NCI-H774 (cell line): ENCODE results near the gene INHA.
A peak's percentile ranks its signal among the peaks of the same experiment; 100 is the strongest.

Experiments used
- DNase-seq: peaks from one replicate; lab custom pipeline; 2025; lab: John Stamatoyannopoulos, UW

INHA gene

GRCh38 chr2:219559156-219559915 lies 12.8 kb upstream of the INHA start:
- no peak for DNase-seq

- DNase-seq: no peak
Measured at GRCh38 chr2:219560037-219560892, 11.8 kb upstream of the INHA start.

DNA sequence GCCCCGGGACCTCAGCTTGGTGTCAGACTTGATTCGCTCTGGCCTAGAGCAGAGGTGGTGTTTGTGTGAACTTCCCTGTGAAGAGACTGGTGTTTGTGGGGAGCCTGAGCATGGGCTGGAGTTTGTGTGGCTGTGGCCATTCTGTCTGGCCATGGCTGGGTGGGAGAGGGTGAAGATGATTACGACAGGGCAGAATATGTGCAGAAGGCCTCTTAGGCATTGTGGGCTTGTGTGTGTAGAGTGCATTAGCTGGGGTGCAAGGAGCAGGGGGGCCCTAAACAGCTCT lies 11.3 kb upstream of the INHA start:
- DNase-seq: no peak

DNA sequence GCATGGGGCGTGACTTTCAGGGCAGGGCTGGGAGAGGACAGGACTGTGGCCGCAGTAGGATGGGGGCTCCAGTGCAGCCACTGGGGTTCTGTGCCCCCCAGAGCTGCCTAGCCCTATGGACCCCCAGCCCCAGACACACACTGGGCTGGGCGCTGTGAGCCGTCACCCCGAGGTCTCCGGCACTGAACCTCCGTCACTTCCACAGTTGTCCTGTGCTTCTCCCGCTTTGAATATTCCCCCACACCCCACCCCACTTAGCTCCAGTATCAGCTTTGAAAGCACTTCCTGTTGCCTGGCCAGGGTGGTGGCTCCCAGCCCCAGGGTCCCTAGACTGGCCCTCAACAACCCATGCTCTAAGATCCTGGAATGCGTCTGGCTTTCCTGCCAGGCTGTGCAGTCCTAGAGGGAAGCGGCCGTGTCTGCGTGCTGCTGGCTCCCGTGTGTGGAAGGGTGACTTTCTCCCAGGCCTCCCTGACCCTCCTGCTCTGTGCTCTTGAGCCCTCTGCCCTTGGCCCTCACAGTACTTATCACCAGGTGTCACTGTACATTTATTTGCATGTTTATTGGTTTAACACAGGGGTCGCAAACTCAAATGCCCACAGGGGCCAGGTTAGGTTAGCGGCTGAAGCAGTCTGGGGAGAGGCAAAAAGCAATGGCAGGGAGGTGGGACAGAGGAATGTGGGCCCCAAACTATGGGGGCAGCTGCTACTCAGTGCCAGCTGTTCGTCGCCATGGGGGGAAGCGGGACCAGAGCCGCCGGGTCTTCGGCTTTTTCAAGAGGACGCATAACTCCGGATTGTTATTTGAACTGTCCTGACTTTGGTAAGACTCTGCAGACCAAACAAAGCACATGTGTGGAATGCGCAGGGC lies 10.7 kb upstream of the INHA start:
- DNase-seq: no peak

GRCh38 chr2:219562049-219563020 lies 9.8 kb upstream of the INHA start:
- DNase-seq: no peak

DNA sequence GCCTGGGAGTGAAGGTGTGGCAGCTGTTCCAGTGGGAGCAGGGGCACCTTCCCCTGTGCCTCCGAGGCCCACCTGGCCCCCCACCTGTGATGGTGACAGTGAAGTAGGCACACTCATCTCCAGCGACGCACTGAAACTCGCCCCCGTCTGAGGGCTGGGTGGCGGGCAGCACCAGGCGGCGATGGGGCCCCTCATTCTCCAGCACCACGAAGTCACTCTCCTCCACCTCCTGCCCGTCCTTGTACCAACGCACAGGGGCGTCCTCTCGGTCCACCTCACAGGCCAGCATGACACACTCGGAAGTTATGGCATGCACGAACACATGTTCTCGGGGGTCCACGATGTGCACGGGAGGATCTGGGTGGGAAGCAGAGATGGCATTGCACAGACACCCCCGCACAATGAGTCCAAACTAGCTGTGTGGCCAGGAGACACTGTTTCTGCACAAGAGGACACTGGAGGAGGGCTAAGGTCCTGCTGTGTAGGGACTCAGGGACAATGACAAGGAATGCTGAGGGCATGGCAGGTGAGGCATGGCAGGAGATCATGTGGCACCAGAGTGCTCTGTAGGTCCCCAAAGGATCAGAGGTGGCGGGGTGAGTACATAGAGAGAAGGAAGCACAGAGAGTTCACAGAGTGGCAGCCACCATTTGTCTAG lies 8.7 kb upstream of the INHA start:
- DNase-seq: no peak

DNA sequence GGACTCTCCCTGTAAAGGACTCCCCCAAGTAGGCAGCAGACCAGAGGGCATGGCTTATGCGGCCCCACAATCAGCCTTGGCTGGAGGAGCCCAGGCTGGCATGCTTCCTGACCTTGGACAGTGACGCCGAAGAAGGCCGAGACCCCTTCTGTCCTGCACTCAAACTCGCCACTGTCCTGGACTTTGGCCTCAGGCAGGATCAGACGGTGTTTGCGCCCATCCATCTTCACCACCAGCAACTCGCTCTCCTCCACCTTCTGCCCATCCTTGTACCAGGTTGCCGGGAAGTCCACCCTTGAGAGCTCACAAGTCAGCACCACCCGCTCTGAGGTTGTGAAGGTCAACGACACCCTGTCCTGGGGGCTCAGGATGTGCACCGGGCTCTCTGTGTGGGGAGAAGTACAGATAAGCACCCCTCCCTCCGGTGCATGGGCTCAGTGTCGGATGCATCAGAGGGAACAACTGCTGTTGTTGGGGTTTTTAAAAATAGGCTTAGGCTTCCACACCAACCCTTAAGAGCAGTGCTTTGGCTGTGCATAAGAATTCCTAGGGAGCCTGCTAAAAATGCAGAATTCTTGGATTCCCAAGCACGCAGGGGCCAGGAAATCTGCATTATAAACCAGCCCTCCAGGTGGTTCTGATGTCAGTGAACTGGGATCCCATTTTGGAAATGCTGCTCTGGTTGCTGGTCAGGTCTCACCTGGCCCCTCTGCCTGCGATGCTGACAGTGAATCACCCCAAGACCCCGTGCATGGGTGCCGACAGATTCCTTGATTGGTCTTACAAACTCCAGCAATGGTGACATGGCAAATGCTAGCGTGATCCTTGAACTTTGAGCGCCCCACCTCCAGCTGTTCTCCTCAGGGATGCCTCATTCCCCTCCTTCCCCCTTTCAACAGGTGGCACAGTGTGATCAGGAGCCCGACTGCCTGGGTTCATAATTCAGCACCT lies 6.7 kb upstream of the INHA start:
- DNase-seq: no peak

- DNase-seq: no peak
Measured at GRCh38 chr2:219566640-219567039, 5.5 kb upstream of the INHA start.

GRCh38 chr2:219567131-219567530 lies 5.0 kb upstream of the INHA start:
- no peak for DNase-seq

DNA sequence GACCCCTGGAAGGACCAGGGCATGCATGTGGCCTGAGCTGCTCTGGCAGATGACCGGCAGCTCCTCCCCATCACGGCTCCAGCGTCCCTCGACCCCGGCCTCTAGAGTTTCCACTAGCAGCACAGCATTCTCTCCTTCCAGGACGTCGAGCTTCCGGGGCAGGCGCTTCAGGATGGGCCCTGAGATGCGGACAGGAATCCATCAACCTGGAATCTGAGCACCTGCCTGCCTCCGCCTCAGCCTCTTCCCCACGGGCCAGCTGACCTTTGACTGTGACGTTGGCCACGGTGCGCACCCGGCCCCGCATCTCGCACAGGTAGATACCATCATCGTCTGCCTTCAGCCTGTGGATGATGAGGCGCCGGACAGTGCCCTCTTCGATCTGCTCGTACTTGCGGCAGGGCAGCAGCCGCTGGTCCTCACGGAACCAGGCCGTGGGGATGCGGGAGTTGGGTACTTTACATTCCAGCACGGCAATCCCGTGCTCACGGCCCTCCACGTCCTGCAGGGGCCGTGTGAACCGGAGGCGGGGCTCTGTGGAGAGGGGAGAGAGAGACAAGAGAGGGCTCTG lies 4.2 kb upstream of the INHA start:
- no peak for DNase-seq

DNA sequence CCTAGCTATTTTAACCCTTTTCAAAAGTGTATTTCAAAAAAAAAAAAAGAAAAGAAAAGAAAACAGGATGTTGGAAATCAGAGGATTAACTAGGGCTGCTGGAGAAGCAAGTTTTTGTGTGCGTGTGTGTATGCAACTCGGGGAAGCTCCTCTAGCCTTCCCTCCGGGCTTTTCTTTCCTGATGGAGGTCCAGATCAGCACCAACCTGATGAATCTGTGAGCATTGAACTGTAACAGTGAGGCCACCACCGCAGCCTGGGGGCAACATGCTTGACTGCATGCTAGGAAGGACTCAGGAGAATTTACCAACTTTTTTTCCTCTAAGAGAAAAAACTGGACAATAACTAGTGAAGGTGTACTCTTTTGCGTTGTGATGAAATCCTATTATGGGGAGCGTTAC lies 3.1 kb upstream of the INHA start:
- no peak for DNase-seq

- DNase-seq: no peak
Measured at GRCh38 chr2:219569635-219570034, 2.5 kb upstream of the INHA start.

- no peak for DNase-seq
Measured at GRCh38 chr2:219570194-219570923, 1.8 kb upstream of the INHA start.

DNA sequence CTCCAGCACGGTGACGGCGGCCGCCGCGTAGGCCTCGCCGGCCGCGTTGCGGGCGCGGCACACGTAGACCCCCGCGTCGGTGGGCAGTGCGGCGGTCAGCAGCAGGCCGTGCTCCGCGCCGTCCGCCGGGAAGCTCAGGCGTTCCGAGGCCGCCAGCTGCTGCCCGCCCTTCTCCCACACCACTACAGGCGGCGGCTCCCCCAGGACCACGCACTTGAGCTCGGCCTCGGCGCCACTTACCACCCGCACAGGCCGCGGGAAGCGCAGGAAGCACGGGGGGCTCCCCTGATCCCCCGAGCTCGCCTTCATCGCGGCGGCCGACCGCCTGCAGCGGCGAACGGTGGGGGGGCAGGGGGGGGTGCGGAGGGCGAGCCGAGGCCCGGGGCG lies 1.2 kb upstream of the INHA start:
- DNase-seq: no peak

- peak; percentile 45 for DNase-seq
Measured at GRCh38 chr2:219571311-219572236, 536 bp upstream of the INHA start, which contains the start of gene OBSL1. TSS of gene OBSL1 (minus strand) at chr2:219571539. CDS start at chr2:219571232, 307 bp downstream.

DNA sequence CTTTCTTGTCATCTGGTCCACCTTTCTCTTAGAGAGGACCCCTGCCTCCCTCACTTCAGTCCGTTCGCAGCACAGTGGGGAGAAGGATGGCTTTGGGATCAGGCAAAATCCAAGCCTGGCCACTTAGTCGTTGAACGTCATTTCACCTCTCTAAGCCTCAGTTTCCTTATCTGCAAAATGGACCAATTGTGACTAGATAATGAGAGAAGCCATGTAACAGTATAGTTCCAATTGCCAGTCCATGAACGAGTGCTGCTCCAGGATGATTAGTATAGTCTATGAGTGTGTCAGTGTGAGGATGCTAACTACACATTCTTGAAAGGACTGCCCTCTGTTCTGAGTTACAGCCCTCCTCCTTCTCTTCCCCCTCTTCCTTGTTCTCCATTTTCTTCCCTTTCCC lies 1.1 kb downstream of the INHA start:
- no peak for DNase-seq

DNA sequence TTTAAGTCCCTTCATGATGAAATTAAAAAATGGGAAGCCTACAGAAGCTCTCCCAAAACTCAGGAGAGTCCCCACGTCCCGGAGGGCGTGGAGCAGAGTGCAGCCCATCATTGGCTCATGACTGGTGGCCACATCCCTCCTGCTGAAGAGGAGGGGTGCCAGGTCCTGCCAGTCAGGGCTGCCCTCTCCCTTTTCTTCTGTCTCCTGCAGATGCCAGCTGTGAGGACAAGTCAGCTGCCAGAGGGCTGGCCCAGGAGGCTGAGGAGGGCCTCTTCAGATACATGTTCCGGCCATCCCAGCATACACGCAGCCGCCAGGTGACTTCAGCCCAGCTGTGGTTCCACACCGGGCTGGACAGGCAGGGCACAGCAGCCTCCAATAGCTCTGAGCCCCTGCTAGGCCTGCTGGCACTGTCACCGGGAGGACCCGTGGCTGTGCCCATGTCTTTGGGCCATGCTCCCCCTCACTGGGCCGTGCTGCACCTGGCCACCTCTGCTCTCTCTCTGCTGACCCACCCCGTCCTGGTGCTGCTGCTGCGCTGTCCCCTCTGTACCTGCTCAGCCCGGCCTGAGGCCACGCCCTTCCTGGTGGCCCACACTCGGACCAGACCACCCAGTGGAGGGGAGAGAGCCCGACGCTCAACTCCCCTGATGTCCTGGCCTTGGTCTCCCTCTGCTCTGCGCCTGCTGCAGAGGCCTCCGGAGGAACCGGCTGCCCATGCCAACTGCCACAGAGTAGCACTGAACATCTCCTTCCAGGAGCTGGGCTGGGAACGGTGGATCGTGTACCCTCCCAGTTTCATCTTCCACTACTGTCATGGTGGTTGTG lies 2.6 kb downstream of the INHA start:
- DNase-seq: no peak
